Measurements from ENCODE around the gene CELF1.

DNA sequence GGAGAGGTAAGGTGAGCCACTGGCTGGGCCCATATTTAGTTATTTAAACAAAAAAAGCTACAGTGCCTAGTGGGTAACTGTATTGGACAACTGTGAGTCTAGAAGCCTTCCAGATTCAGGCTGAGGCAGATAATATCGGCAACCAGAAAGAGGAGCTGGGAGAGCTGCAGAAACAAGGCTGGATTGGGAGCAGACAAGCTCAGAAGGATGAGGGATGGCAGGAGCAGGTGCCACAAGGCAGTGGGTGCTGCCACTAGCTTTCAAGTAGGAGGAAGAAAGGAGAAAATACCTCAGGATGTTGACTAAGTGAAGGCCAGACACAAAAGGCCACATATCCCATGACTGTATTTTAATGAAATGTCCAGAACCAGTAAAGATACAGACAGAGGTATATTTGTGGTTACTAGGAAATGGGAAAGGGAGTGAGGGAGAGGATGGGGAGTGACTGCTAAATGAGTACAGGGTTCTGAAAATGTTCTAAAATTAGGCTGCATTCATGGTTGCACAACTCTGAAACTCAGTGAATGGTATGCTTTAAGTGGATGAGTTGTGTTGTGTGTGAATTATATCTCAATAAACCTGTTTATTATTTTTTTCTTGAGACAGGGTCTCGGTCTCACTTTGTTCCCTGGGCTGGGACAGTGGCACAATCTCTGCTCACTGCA is 92.2 kb downstream of the CELF1 start:
- TF ChIP-seq, protein P1, sequence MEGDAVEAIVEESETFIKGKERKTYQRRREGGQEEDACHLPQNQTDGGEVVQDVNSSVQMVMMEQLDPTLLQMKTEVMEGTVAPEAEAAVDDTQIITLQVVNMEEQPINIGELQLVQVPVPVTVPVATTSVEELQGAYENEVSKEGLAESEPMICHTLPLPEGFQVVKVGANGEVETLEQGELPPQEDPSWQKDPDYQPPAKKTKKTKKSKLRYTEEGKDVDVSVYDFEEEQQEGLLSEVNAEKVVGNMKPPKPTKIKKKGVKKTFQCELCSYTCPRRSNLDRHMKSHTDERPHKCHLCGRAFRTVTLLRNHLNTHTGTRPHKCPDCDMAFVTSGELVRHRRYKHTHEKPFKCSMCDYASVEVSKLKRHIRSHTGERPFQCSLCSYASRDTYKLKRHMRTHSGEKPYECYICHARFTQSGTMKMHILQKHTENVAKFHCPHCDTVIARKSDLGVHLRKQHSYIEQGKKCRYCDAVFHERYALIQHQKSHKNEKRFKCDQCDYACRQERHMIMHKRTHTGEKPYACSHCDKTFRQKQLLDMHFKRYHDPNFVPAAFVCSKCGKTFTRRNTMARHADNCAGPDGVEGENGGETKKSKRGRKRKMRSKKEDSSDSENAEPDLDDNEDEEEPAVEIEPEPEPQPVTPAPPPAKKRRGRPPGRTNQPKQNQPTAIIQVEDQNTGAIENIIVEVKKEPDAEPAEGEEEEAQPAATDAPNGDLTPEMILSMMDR (conservative IDR thresholded peaks at IDR 0.05; ENCODE audit: low read length): no peak
- no peak for TF ChIP-seq EZH2phosphoT487 (IDR thresholded peaks at IDR 0.05; ENCODE audit: borderline replicate concordance)
